Endothelial cell of umbilical vein (primary cell): Measurements from ENCODE around the gene ZNF442.

Experiments used
- EZH2 ChIP-seq: IDR thresholded peaks from 2 replicates; pipeline ENCODE4 v1.6.1; 2012; ENCODE audit warnings: borderline replicate concordance, low read depth, mild to moderate bottlenecking, moderate library complexity, low read length, inconsistent platforms; ENCODE audit not compliant: severe bottlenecking
- GATA2 ChIP-seq: IDR thresholded peaks from 2 replicates; pipeline ENCODE4 v1.7.0; 2011; ENCODE audit warnings: low read depth, mild to moderate bottlenecking, moderate library complexity, mixed read lengths, low read length; ENCODE audit not compliant: insufficient read length, insufficient read depth
- JUN ChIP-seq: IDR thresholded peaks from 2 replicates; pipeline ENCODE4 v1.6.1; 2011; ENCODE audit warnings: borderline replicate concordance, low read depth; ENCODE audit not compliant: insufficient read length, insufficient read depth
- POLR2A ChIP-seq: IDR thresholded peaks from 2 replicates; pipeline ENCODE4 v1.6.1; 2012; ENCODE audit warnings: low read depth, mild to moderate bottlenecking, control low read depth, low read length
- POLR2AphosphoS5 ChIP-seq: IDR thresholded peaks from 2 replicates; pipeline ENCODE4 v1.6.1; 2012; ENCODE audit warnings: low read depth, mild to moderate bottlenecking, control low read depth, low read length, moderate library complexity; ENCODE audit not compliant: insufficient read depth
- TF ChIP-seq, protein P1 (sequence below), 2 donors: IDR thresholded peaks; 1 replicate in 1 of 2; 2 replicates in 1 of 2; pipeline ENCODE4 v1.5.1; 2011; ENCODE audit warnings: low read length in 2 of 2, mild to moderate bottlenecking in 2 of 2, moderate library complexity in 2 of 2, control low read depth in 1 of 2, inconsistent platforms in 1 of 2, low read depth in 1 of 2; ENCODE audit not compliant: insufficient read depth in 1 of 2; ENCODE audit errors: extremely low read depth in 1 of 2
- TF ChIP-seq, protein P2 (sequence below): IDR thresholded peaks from 2 replicates; pipeline ENCODE4 v1.6.1; 2011; ENCODE audit not compliant: insufficient read depth, insufficient read length

DNA sequence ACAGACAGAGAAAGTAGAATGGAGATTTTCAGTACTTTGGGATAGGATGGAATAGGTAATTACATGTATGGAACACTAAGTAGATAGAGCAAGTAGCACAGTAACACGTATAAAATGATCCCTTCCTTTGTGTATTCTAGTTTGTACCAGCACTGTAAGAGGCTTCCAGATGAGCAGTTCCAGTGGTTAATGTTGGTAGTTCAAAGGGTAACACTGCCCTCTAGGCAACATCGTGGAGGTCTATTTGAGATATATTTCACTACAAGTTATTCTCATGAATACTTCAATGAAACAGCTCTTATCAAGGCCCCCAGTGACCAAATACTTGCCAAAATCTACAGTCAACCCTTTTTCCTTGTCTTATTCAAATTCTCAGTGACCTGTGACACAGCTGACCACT is 18.6 kb downstream of the ZNF442 start:
- TF ChIP-seq, protein P1, sequence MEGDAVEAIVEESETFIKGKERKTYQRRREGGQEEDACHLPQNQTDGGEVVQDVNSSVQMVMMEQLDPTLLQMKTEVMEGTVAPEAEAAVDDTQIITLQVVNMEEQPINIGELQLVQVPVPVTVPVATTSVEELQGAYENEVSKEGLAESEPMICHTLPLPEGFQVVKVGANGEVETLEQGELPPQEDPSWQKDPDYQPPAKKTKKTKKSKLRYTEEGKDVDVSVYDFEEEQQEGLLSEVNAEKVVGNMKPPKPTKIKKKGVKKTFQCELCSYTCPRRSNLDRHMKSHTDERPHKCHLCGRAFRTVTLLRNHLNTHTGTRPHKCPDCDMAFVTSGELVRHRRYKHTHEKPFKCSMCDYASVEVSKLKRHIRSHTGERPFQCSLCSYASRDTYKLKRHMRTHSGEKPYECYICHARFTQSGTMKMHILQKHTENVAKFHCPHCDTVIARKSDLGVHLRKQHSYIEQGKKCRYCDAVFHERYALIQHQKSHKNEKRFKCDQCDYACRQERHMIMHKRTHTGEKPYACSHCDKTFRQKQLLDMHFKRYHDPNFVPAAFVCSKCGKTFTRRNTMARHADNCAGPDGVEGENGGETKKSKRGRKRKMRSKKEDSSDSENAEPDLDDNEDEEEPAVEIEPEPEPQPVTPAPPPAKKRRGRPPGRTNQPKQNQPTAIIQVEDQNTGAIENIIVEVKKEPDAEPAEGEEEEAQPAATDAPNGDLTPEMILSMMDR (IDR thresholded peaks at IDR 0.05; ENCODE audit: extremely low read depth in 1 of 2, insufficient read depth in 1 of 2, low read depth in 1 of 2, low read length in 2 of 2): no peak
- TF ChIP-seq POLR2A: no peak
- TF ChIP-seq, protein P2, sequence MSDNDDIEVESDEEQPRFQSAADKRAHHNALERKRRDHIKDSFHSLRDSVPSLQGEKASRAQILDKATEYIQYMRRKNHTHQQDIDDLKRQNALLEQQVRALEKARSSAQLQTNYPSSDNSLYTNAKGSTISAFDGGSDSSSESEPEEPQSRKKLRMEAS: no peak
- TF ChIP-seq POLR2AphosphoS5: no peak
- TF ChIP-seq GATA2: no peak
- no peak for TF ChIP-seq JUN
- TF ChIP-seq EZH2: no peak
